DMS53 treated with DMSO at 0.1 percent for 48 hours (cell line): ENCODE data around the gene C5AR2.
"Not testable (repeated sequence)": the region's sequence is repeated elsewhere in the genome, so short reads cannot be mapped to it uniquely, and the experiment has no call there.

Experiments used
- DNase-seq: peaks from one replicate; lab custom pipeline; 2025; ENCODE audit not compliant: unreplicated experiment; lab: John Stamatoyannopoulos, UW

C5AR2 gene

DNA sequence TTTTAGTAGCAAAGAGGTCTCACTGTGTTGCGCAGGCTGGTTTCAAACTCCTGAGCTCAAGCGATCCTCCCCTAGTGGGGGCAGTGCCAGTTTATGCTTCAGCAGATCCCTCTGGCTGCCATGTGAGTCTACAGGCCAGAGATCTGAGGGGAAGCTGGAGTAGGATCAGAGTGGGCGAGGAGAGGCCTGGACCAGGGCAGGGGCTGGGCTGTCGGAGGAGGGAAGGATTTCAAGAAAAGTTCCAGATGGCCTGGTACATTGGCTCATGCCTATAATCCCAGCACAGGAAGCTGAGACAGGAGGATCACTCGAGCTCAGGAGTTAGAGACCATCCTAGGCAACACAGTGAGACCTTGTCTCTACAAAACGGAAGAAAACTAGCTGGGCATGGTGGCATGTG lies 27.0 kb downstream of the C5AR2 start:
- no peak for DNase-seq

DNA sequence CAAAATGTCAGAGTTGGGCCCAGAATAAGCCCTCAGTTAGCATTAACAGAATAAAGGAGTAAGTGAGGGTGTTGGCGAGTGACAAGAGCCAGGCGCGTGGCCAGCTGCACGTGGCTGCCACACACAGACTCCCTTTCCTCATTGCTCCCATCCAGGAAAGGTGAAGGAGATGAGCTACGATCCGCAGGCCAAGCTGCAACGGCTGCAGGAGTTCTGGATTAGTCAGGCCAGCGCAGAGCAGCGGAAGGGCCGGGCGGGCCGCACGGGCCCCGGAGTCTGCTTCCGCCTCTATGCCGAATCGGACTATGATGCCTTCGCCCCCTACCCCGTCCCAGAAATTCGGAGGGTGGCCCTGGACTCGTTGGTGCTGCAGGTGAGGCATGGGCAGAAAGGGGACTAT lies 30.3 kb downstream of the C5AR2 start:
- no peak for DNase-seq

DNA sequence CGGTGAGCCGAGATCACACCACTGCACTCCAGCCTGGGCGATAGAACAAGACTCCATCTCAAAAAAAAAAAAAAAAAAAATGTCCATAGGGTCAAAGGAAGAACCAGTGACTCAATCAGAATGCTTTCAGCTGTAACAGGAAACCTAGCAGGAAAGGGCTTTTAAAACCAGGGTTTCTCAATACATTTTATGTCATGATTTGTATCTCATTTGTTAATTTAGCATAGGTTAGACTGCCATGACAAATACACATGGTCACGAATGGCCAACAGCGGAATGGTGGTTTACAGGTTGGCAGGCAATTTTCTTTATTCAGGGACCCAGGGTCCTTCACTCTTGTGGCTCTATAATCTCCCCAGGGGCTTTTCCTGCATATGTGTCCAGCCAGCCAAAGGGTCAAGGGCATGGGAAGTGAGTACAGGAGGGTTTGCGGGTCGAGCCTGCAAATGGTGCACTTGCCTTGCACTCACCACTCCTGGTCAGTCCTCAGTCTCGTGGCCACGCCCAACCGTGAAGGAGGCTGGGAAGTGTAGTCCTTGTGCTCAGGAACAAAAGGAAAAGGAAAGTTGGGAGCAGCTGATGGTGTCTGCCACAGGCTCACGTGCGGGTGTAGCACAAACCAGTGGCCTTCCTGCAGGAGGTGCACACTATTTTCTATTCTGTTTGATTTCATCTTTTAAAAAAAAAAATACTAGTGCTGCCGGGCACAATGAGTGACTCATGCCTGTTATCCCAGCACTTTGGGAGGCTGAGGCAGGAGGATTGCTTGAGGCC lies 32.0 kb downstream of the C5AR2 start:
- DNase-seq: no peak

DNA sequence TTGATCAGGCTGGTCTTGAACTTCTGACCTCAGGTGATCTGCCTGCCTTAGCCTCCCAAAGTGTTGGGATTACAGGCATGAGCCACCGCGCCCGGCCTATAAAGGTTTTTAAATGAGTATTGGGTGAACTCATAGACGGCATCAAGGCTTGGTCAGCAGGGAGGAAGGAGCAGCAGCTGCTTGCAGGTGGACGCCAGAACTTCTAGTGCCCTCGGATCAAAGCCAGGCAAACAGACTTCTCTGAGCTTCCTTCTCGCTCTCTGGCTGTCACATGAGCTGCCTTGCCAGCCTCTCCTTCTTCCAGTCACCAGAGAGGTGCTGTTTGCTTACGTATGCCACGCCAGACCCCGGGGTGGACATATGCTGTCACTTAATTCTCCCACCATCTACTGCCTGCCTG lies 33.5 kb downstream of the C5AR2 start:
- not testable (repeated sequence) for DNase-seq

DNA sequence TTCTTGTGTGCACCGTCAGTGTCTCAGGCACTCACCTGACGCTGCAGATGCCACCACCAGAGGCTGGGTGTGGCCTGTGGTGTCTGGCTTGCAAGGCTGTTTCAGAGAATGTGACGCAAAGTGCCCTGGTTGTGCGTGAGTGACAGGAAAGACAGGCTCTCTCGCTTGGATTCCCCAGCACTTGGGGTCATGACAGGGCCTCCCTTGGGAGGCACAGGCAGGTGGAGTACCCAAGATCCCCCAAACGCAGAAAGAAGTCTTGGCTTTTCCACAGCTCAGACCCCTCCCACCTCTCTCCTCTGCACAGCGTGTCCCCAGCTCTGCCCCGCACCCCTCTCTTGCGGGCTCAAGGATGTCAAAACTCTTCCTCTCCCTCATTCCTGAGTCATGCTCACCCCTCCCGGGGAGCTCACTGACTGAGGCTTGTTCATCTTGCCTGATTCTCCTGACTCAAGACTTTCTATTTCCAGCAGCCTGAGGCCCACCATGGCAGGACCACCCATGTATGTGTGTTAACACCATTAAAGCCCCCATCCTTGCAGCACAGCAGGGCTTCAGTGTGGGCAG lies 38.2 kb downstream of the C5AR2 start:
- DNase-seq: no peak

DNA sequence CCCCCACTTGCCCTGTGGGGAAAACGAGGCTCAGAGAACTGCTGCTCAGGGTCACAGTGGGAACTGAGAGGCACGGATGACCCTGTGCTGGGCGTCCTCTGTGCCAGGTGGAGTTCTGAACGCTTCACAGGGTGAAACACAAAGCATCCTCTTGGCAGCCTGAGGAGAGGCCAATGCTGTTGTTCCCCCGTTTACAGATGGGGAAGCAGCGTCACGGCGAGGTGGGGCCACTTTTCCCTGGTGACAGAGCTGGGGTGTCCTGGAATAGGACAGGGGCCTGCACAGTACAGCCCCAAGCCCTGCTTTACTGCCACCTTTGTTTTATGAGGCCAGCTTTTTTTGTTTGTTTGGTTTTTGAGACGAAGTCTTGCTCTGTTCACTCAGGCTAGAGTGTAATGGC lies 39.3 kb downstream of the C5AR2 start:
- DNase-seq: no peak

DNA sequence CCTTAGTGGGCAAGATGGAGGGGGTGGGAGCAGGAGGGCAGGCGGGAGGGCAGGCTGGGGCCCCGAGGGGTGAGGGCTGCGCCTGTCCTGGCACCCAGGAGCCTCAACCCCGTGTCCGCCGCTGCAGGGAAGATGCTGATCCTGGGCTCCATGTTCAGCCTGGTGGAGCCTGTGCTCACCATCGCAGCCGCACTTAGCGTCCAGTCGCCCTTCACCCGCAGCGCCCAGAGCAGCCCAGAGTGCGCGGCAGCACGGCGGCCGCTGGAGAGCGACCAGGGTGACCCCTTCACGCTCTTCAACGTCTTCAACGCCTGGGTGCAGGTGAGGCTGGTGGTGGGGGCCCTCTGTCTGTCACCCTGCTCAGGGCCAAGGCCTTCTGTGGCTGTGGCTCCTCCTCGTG lies 40.6 kb downstream of the C5AR2 start:
- no peak for DNase-seq

DNA sequence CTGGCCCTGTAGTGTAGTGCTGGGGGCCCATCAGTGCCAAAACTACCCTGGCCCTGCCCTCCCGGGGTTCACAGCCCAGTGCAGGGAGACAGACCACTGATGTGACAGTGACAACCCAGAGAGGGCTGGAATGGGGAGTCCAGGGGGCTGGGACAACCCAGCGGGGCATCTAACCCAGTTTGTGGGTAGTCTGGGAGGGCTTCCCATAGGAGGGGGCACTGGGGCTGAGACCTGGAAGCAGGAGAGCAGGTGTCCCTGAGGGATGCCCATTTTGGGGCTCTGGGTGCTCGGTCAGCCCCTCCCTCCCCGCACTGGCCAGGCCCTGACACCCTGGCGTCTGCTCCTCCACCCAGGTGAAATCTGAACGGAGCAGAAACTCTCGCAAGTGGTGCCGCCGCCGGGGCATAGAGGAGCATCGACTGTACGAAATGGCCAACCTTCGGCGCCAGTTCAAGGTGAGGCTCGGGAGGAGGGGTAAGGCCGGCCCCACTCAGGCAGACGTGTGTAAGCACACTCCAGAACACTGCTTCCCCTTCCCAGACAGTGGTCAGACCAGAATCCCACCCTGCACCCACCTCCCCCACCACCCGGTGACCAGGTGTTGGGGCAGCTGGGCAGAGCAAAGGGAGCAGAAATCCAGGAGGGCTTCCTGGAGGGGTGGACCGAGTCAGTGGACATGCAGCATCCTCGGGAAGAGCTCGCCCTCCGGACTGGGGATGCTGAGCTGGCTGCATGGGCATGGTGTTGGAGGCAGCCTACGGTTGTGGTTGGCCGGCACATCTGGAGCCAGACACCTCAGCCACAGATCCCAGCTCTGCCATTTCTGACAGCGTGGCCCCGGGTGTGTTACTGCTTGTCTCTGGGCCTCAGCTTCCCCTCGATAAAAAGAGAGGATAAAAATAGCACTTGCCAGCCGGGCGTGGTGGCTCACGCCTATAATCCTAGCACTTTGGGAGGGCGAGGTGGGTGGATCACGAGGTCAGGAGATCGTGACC lies 41.6 kb downstream of the C5AR2 start:
- DNase-seq: no peak

DNA sequence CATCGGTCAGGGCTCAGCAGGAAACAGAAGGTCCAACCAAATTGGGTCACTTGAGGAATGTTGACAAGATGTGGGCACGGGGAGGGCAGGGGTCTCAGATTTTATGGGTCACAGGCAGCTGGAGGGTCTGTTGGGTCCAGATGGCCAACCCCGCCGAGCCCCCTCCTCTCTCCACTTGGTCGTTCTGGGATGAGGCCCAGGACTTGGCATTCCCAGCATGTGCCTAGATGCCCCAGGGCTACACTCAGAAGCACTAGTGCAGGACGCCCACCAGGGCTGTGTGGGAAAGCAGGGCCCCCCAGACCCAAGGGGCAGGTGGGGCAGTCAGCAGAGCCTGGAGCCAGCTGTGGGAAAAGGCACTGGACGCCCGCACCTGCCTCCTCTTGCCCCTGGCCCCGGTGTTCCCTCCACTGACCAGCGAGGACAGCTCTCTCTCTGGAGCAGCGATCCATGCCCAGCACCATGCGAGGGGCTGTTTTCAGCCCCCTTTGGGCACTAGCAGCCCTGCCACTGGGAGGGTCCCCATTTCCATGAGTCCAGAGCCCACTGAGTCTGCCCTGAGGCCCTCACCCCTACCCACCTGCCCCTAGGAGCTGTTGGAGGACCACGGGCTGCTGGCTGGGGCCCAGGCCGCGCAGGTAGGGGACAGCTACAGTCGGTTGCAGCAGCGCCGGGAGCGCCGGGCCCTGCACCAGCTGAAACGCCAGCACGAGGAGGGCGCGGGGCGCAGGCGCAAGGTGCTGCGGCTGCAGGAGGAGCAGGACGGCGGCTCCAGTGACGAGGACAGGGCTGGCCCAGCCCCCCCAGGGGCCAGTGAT lies 43.1 kb downstream of the C5AR2 start:
- DNase-seq: no peak

DNA sequence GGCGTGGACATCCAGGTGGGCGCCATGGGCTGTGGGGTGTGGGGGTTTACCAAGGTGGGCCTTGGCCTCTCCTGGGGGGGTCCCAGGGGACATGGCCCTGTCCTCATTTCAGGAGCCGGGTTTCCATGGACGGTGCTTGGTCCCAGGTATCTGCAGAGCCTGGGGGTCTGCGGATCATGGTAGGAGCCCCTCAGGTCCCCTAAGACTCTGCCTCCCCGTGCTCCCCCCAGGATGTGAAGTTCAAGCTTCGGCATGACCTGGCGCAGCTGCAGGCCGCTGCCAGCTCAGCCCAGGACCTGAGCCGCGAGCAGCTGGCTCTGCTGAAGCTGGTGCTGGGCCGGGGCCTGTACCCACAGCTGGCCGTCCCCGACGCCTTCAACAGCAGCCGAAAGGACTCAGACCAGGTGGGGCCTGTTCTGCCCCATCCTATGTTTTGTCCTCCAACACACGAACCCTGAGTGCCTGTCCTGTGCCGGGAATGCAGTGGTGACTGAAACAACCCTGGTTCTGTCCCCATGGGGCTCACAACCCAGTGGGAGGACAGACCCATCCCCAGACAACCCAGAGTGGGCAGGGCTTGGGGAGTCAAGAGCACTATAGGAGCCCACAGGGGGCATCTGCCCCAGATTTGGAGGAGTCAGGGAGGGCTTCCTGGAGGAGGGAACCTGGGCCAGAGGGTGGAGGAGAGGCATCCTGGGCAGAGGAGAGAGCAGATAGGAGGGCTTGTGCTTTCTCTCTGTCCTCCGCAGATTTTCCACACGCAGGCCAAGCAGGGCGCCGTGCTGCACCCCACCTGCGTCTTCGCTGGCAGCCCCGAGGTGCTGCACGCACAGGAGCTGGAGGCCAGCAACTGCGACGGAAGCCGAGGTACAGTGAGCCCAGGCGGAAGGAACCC lies 44.0 kb downstream of the C5AR2 start:
- no peak for DNase-seq

DNA sequence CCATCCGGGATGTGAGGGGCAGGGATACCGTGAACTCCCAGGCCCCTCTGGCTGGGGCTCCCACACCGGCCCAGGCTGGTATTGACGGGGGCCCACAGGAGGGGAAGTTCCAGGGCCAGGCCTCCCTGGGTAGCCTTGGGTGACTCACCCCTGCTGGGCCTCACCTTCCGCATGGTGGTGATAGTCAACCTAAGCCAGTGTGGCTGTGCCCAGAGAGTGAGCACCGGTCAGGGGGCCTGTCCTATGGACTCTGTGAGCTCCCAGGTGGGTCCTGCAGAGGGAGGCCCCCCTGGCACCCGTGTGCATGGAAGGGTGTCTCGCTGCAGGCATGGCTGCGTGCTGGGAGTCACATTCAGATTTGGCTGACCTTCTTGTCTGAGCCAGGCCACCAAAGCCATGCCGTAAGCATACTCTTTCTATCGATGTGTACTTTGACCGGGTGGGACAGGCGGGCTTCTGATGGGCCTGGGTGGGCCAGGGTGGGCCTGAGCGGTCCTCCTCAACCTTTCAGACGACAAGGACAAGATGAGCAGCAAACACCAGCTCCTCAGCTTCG lies 44.7 kb downstream of the C5AR2 start:
- DNase-seq: no peak

DNA sequence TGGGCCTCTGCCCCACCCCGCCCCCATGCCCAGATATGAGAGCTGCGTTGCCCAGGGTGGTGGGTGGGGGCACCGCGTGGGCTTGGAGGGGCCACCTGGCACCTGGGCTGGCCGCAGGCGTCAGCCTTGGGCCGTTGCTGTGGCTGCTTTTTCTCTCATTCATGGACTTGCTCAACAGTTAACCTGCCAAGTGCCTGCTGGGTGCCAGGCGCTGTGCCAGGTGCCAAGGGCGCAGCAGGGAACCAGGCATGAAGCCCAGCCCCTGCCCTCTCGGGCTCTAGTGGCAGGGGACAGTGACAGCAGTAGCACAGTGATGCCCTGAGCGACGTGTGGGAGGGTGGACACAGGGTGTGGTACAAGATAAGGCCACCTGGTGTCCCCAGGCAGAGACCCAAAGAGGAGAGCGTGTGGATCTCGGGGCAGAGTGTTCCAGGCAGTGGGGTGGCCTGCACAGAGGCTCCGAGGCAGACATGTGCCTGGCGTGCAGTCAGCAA lies 45.3 kb downstream of the C5AR2 start:
- DNase-seq: no peak

DNA sequence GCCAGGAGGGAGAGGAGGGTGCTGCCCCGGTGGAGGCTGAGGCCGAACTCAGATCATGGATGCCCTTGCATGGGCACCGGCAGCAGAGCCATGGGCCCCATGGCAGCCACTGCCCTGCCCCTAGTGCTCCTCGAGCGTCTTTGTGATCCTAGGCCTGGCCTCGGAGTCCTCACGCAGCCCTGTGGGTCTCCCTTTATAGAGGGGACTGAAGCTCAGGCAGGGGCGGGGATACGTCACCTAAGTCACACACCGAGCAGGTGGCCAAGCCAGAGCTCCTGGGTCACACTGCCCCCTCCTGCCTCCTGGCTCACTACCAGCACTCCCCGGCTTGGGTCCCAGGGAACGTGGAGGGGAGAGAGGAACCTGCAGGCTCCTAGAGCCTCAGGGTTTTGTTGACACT lies 45.8 kb downstream of the C5AR2 start:
- no peak for DNase-seq

DNA sequence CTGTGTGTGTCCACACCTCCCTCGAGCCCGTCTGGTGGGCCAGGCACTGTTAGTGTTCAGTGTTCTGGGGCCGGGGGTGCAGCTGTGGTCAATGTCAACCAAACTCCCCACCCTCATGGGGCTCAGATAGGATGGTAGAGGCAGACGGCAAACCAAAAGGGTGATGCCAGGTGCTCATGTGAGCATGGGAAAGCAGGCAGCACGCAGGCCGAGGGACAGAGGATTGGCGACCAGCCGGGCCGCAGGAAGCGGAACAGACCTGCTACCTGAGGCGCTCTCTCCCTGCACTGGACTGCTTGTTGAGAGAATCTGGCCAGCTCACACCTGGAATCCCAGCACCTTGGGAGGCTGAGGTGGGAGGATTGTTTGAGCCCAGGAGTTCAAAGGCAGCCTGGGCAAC lies 46.3 kb downstream of the C5AR2 start:
- no peak for DNase-seq

DNA sequence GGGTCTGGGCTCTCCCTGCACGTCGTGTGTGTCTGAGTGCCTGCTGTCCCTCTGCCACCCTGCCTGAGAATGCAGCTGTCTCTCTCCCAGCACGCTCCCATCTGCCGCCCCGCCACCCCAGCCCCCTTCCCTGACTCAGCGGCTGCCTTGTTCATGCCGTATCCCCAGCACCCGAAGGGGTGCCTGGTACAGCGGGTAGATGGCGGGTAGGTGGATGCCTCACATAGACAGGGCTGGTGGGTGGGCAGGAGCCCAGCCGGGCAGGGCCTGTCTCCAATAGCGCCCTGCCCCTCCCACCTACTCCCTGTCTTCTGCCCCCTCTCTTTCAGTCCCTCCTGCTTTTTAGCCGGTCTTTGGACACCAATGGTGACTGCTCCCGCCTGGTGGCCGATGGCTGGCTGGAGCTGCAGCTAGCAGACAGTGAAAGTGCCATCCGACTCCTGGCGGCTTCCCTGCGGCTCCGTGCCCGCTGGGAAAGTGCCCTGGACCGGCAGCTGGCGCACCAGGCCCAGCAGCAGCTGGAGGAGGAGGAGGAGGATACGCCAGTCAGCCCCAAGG lies 47.5 kb downstream of the C5AR2 start:
- no peak for DNase-seq

DNA sequence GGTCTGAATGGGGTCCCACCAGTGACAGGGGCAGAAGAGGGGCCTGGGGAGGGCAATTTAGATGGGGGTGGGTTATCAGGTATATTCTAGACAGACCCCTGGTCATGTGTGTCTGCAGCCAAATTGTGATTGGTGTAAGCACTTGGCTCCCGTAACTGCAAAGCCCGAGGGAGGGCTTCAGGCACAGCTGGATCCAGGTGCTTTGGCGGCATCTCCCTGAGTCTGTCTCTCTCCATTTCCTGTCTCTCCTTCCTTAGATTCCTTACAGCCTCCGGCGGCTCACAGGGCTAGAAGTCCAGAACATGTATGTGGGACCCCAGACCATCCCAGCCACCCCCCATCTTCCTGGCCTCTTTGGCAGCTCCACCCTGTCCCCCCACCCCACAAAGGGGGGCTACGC lies 48.6 kb downstream of the C5AR2 start:
- DNase-seq: no peak

DNA sequence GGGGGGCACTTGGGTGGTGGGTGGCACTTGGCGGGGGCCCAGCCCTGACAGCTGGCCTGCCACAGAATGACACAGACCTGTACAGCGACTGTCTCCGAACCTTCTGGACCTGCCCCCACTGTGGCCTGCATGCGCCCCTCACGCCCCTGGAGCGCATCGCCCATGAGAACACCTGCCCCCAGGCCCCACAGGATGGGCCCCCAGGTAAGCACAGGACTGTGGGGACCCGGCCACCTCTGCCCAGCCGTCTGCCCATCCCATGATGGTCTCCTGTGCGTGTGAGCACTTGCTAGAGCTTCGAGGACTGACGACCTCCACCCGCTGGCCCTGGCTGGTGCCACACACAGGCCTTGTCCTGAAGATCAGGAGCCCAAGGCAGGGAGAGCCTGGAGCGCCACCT lies 49.1 kb downstream of the C5AR2 start:
- no peak for DNase-seq

DNA sequence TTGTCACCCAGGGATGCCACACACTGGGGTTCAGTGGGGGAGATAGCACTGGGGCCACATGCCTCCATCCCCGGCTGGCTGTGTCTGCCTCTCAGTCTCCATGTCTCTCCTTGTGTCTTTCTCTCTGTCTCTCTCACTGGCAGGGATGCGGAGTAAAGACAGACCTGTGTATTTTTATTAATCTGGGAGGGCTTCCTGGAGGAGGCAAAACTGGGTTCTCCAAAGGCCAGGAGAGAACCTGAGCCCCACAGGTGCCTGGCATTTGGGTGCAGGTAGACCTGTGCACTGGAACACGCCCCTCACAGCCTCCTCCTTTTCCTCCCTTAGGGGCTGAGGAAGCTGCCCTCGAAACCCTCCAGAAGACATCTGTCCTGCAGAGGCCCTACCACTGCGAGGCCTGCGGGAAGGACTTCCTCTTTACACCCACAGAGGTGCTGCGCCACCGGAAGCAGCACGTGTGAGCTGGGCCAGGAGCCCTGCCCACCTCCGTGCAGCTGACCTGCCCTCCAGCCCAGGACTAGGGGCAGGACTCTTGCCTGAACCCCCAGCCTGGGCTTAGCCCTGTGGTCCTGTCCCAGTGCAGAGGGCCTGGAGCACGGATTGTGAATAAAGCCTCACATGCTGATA lies 49.8 kb downstream of the C5AR2 start:
- no peak for DNase-seq

DNA sequence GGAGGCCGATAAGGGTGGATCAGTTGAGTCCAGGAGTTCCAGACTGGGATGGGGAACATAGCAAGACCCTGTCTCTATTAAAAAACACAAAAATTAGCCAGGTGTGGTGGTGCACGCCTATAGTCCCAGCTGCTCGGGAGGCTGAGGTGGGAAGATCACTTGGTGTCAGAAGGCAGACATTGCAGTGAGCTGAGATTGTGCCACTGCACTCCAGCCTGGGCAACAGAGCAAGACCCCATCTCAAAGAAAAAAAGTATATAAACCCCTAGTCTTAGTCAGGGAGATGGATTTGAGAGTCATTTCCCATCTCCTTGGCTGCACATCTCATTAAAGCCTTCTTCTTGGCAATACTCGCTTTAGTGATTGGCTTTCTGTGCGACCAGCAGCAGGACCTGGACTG lies 51.9 kb downstream of the C5AR2 start:
- not testable (repeated sequence) for DNase-seq
